NCI-H345 treated with DMSO at 0.1 percent for 48 hours (cell line): Measurements from ENCODE around the gene C5orf58.
"Not testable (repeated sequence)": the region's sequence is repeated elsewhere in the genome, so short reads cannot be mapped to it uniquely, and the experiment has no call there.

Experiments
- DNase-seq: peaks from one replicate; lab custom pipeline; 2025; ENCODE audit not compliant: unreplicated experiment; lab: John Stamatoyannopoulos, UW

The C5orf58 gene

GRCh38 chr5:170223360-170223759 lies 9.4 kb upstream of the C5orf58 start:
- DNase-seq, result no peak

- no peak for DNase-seq
These were observed 8.9 kb upstream of the C5orf58 start for GRCh38 chr5:170223906-170224305.

GRCh38 chr5:170225326-170226128 lies 7.3 kb upstream of the C5orf58 start:
- peak; percentile 47 for DNase-seq

GRCh38 chr5:170226129-170226615 lies 6.6 kb upstream of the C5orf58 start:
- DNase-seq, result no peak

DNA sequence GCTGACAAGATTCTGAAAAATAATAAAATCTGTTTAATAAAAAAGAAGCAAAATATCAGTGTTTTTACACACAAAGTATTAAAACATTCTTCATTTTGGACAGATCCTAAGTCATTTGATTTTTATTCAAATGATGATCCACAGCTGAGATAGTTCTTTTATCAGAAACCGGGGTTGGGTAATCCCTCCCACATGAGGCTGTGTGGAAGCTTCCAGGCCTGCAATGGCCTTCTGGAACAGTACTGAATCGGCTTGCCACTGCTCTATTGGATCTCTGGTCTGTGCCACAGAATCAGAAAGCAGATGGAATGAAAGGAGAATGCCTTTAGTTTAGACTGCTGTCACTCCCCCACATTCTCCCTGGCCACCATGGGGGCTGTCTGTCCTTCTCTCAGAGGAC lies 6.1 kb upstream of the C5orf58 start:
- DNase-seq, result no peak

- DNase-seq, result no peak
These were observed 3.9 kb upstream of the C5orf58 start for GRCh38 chr5:170228762-170229435.

- no peak for DNase-seq
These were observed 640 bp downstream of the C5orf58 start for GRCh38 chr5:170233358-170233892.

- DNase-seq, result no peak
These were observed 3.4 kb downstream of the C5orf58 start for GRCh38 chr5:170235876-170236864.

DNA sequence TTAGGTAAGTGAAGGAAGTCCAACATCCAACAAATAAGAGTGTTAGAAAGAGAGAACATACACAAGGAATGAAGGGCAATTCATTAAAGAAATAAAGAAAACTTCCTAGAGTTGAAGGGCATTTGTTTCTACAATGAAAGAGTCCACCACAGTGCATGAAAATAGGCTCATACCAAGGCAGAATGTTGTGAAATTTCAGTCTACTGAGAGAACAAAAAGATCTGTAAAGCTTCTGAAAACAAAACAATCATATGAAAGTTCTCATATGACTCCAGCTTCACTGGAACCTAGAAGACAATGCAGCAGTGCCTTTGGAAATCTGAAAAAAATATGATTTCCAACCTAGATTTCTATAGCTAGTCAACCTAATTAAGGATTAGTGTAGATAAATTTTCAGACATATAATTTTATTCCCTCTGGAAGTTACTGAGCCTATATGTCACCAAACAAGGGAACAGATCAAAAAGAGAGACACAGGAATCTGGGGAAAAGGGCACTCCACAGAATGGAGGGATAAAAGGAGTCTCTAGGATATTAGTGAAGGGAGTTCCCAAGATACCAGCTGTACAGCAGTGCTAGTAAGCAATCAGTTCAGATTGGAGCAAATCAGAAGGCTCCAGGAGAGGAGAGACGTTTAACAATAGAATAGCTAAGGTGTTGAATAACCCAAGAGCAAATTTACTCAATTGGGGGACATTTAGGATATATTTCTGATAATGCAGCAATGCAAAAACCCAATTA lies 5.8 kb downstream of the C5orf58 start:
- no peak for DNase-seq

DNA sequence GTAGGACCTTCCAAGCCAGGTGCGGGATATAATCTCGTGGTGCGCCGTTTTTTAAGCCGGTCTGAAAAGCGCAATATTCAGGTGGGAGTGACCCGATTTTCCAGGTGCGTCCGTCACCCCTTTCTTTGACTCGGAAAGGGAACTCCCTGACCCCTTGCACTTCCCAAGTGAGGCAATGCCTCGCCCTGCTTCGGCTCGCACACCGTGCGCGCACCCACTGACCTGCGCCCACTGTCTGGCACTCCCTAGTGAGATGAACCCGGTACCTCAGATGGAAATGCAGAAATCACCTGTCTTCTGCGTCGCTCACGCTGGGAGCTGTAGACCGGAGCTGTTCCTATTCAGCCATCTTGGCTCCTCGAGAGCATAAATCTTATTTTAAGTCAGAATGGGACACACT lies 12.7 kb downstream of the C5orf58 start:
- DNase-seq, result not testable (repeated sequence)

- no peak for DNase-seq
These were observed 13.5 kb downstream of the C5orf58 start for GRCh38 chr5:170246126-170246870.

- no peak for DNase-seq
These were observed 14.6 kb downstream of the C5orf58 start for GRCh38 chr5:170247363-170247762.

GRCh38 chr5:170248172-170248930 lies 15.6 kb downstream of the C5orf58 start:
- no peak for DNase-seq

- DNase-seq, result not testable (repeated sequence)
These were observed 16.1 kb downstream of the C5orf58 start for GRCh38 chr5:170248931-170249227.

DNA sequence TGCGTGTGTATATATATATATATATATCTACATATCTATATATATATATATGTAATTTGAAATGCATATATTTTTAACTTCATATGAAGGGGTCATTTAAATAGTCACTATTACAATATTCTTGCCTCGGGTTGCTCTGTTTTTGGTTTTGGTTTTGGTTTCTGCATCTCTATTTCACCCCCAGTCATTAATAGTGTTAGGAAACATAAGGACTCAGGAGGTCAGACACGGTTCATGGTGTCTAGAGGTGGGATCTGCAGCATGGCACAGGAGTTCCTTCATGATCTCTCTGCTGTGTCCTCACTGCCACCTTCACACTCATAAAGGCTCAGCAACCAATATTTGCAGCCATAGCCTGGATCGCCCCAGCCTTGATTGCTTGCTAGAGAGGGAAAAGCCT lies 16.6 kb downstream of the C5orf58 start:
- no peak for DNase-seq

- no peak for DNase-seq
These were observed 18.1 kb downstream of the C5orf58 start for GRCh38 chr5:170250810-170251317.

- peak; percentile 18 for DNase-seq
These were observed 18.7 kb downstream of the C5orf58 start for GRCh38 chr5:170251462-170251861.

- no peak for DNase-seq
These were observed 19.3 kb downstream of the C5orf58 start for GRCh38 chr5:170252109-170252508.
